GM23338 (cell line): ENCODE measurements around the gene GSAP.

ENCODE experiments used
- EZH2 ChIP-seq: fragments of 200-600 bp; sonication (generic); IDR thresholded peaks from one replicate; pipeline ENCODE4 v1.8.0; 2017; ENCODE audit warnings: antibody characterized with exemption, mild to moderate bottlenecking, low read depth; ENCODE audit not compliant: unreplicated experiment
- POLR2AphosphoS5 ChIP-seq: IDR thresholded peaks from 2 replicates; pipeline ENCODE4 v1.6.1; 2016; ENCODE audit warnings: antibody characterized with exemption, low read depth
- TF ChIP-seq, protein P1 (sequence below), 2 experiments: fragments of 200-600 bp in 1 of 2; sonication (generic) in 1 of 2; conservative IDR thresholded peaks; 2 replicates each; pipeline versions ENCODE4 v1.5.1 to v1.6.1; 2016 to 2017; ENCODE audit warnings: antibody characterized with exemption in 2 of 2, low read depth in 2 of 2, mild to moderate bottlenecking in 2 of 2, moderate library complexity in 1 of 2
- TF ChIP-seq, protein P2 (sequence below): fragments of 250-450 bp; sonication (Bioruptor Pico); IDR thresholded peaks from 2 replicates; pipeline ENCODE4 v1.5.0; 2020; ENCODE audit warnings: mild to moderate bottlenecking, moderate library complexity

DNA sequence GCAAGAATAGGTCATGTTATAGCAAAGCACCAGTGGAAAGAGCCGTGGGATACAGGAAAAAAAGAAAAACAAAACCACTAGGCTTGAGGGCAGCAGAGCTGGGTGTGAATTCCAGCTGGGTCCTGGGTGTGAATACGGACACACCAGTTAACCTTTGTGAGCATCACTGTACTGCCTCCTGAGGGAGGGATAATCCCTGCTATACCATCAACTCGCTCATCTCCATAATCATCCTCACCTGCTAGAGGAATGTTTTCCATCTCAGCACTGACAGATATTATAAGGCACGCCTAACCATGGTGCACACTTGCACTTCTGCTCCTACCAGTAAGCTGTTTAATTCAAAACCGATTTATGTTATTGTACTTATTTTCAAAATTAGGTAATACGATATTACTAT lies 62.2 kb downstream of the GSAP start:
- TF ChIP-seq, protein P1, sequence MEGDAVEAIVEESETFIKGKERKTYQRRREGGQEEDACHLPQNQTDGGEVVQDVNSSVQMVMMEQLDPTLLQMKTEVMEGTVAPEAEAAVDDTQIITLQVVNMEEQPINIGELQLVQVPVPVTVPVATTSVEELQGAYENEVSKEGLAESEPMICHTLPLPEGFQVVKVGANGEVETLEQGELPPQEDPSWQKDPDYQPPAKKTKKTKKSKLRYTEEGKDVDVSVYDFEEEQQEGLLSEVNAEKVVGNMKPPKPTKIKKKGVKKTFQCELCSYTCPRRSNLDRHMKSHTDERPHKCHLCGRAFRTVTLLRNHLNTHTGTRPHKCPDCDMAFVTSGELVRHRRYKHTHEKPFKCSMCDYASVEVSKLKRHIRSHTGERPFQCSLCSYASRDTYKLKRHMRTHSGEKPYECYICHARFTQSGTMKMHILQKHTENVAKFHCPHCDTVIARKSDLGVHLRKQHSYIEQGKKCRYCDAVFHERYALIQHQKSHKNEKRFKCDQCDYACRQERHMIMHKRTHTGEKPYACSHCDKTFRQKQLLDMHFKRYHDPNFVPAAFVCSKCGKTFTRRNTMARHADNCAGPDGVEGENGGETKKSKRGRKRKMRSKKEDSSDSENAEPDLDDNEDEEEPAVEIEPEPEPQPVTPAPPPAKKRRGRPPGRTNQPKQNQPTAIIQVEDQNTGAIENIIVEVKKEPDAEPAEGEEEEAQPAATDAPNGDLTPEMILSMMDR (conservative IDR thresholded peaks at IDR 0.05; ENCODE audit: low read depth in 2 of 2): no peak
- no peak for TF ChIP-seq POLR2AphosphoS5
- TF ChIP-seq EZH2: no peak
- TF ChIP-seq, protein P2, sequence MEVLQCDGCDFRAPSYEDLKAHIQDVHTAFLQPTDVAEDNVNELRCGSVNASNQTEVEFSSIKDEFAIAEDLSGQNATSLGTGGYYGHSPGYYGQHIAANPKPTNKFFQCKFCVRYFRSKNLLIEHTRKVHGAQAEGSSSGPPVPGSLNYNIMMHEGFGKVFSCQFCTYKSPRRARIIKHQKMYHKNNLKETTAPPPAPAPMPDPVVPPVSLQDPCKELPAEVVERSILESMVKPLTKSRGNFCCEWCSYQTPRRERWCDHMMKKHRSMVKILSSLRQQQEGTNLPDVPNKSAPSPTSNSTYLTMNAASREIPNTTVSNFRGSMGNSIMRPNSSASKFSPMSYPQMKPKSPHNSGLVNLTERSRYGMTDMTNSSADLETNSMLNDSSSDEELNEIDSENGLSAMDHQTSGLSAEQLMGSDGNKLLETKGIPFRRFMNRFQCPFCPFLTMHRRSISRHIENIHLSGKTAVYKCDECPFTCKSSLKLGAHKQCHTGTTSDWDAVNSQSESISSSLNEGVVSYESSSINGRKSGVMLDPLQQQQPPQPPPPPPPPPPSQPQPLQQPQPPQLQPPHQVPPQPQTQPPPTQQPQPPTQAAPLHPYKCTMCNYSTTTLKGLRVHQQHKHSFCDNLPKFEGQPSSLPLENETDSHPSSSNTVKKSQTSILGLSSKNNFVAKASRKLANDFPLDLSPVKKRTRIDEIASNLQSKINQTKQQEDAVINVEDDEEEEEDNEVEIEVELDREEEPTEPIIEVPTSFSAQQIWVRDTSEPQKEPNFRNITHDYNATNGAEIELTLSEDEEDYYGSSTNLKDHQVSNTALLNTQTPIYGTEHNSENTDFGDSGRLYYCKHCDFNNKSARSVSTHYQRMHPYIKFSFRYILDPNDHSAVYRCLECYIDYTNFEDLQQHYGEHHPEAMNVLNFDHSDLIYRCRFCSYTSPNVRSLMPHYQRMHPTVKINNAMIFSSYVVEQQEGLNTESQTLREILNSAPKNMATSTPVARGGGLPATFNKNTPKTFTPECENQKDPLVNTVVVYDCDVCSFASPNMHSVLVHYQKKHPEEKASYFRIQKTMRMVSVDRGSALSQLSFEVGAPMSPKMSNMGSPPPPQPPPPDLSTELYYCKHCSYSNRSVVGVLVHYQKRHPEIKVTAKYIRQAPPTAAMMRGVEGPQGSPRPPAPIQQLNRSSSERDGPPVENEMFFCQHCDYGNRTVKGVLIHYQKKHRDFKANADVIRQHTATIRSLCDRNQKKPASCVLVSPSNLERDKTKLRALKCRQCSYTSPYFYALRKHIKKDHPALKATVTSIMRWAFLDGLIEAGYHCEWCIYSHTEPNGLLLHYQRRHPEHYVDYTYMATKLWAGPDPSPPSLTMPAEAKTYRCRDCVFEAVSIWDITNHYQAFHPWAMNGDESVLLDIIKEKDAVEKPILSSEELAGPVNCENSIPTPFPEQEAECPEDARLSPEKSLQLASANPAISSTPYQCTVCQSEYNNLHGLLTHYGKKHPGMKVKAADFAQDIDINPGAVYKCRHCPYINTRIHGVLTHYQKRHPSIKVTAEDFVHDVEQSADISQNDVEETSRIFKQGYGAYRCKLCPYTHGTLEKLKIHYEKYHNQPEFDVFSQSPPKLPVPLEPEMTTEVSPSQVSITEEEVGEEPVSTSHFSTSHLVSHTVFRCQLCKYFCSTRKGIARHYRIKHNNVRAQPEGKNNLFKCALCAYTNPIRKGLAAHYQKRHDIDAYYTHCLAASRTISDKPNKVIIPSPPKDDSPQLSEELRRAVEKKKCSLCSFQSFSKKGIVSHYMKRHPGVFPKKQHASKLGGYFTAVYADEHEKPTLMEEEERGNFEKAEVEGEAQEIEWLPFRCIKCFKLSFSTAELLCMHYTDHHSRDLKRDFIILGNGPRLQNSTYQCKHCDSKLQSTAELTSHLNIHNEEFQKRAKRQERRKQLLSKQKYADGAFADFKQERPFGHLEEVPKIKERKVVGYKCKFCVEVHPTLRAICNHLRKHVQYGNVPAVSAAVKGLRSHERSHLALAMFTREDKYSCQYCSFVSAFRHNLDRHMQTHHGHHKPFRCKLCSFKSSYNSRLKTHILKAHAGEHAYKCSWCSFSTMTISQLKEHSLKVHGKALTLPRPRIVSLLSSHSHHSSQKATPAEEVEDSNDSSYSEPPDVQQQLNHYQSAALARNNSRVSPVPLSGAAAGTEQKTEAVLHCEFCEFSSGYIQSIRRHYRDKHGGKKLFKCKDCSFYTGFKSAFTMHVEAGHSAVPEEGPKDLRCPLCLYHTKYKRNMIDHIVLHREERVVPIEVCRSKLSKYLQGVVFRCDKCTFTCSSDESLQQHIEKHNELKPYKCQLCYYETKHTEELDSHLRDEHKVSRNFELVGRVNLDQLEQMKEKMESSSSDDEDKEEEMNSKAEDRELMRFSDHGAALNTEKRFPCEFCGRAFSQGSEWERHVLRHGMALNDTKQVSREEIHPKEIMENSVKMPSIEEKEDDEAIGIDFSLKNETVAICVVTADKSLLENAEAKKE: no peak
